ENCODE results near the gene SERTAD4. TPM values are rescaled to one million over a fixed set of nuclear protein-coding genes. Genes with fewer than 3 reads are reported as not detected.

Gene SERTAD4
- total and polyA plus RNA-seq, 2 of the 8 experiments (the other 6 are each of a cell fraction or from before 2014, with no cell fraction given), result 0.54 to 3.2 TPM

- TF ChIP-seq RAD21 (IDR thresholded peaks at IDR 0.05 in 1 of 2, conservative IDR thresholded peaks at IDR 0.05 in 1 of 2; ENCODE audit: low read depth in 2 of 2, low read length in 2 of 2), result no peak
- TF ChIP-seq EZH2 (IDR thresholded peaks at IDR 0.05; ENCODE audit: low read depth, low read length, severe bottlenecking), result no peak
- no peak for TF ChIP-seq CEBPB (IDR thresholded peaks at IDR 0.05; ENCODE audit: low read depth, low read length)
- TF ChIP-seq USF2 (IDR thresholded peaks at IDR 0.05; ENCODE audit: low read length), result no peak
- no peak for TF ChIP-seq JUND (IDR thresholded peaks at IDR 0.05; ENCODE audit: low read length)
- no peak for TF ChIP-seq ASH2L (IDR thresholded peaks at IDR 0.05; ENCODE audit: low read length)
- TF ChIP-seq NRF1 (IDR thresholded peaks at IDR 0.05; ENCODE audit: low read depth, low read length), result no peak
- TF ChIP-seq NANOG (IDR thresholded peaks at IDR 0.05; ENCODE audit: insufficient read depth, low read depth, low read length, poor library complexity, severe bottlenecking), result no peak
Observed at GRCh38 chr1:210262897-210263272, 30.3 kb downstream of the SERTAD4 start (continued).

Measured in H1 (cell line).